ENCODE results near the gene HDAC7.

HDAC7 gene

DNA sequence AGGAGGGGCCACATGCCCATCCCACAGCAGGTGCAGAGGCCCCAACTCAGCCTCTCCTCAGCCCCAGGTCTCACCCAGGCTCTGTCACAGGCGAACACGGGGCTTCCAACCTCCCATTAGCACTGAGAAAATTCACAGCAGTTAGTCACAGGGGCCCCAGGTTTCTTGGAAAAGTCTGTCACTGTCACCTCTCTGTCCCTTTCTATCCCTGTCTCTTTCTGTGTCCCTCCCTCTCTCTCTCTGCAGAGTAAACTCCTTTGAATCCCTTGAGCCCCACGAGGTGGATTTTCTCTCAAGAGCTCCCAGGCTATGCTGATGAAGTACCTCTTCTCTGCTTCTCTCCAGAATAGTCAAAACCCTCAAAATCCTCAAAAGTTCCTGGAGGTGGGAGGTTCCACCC, 80.4 kb downstream of the HDAC7 start:
- TF ChIP-seq CREB1 (IDR thresholded peaks at IDR 0.05; ENCODE audit: low read depth): no peak
- TF ChIP-seq EP300 (IDR thresholded peaks at IDR 0.05; ENCODE audit: borderline replicate concordance): no peak
- TF ChIP-seq TAF1 (IDR thresholded peaks at IDR 0.05; ENCODE audit: low read depth): no peak
- TF ChIP-seq, protein P1, sequence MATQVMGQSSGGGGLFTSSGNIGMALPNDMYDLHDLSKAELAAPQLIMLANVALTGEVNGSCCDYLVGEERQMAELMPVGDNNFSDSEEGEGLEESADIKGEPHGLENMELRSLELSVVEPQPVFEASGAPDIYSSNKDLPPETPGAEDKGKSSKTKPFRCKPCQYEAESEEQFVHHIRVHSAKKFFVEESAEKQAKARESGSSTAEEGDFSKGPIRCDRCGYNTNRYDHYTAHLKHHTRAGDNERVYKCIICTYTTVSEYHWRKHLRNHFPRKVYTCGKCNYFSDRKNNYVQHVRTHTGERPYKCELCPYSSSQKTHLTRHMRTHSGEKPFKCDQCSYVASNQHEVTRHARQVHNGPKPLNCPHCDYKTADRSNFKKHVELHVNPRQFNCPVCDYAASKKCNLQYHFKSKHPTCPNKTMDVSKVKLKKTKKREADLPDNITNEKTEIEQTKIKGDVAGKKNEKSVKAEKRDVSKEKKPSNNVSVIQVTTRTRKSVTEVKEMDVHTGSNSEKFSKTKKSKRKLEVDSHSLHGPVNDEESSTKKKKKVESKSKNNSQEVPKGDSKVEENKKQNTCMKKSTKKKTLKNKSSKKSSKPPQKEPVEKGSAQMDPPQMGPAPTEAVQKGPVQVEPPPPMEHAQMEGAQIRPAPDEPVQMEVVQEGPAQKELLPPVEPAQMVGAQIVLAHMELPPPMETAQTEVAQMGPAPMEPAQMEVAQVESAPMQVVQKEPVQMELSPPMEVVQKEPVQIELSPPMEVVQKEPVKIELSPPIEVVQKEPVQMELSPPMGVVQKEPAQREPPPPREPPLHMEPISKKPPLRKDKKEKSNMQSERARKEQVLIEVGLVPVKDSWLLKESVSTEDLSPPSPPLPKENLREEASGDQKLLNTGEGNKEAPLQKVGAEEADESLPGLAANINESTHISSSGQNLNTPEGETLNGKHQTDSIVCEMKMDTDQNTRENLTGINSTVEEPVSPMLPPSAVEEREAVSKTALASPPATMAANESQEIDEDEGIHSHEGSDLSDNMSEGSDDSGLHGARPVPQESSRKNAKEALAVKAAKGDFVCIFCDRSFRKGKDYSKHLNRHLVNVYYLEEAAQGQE (IDR thresholded peaks at IDR 0.05; ENCODE audit: low read depth): no peak
- TF ChIP-seq CEBPB (IDR thresholded peaks at IDR 0.05): no peak
- TF ChIP-seq EGR1 (IDR thresholded peaks at IDR 0.05): no peak
- TF ChIP-seq YY1 (IDR thresholded peaks at IDR 0.05; ENCODE audit: low read depth): no peak
- no peak for TF ChIP-seq RAD21 (IDR thresholded peaks at IDR 0.05; ENCODE audit: low read depth)
- no peak for TF ChIP-seq FOXM1 (IDR thresholded peaks at IDR 0.05; ENCODE audit: borderline replicate concordance, low read depth)
- TF ChIP-seq, protein P2, sequence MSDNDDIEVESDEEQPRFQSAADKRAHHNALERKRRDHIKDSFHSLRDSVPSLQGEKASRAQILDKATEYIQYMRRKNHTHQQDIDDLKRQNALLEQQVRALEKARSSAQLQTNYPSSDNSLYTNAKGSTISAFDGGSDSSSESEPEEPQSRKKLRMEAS (IDR thresholded peaks at IDR 0.05): no peak
- TF ChIP-seq, protein P3, sequence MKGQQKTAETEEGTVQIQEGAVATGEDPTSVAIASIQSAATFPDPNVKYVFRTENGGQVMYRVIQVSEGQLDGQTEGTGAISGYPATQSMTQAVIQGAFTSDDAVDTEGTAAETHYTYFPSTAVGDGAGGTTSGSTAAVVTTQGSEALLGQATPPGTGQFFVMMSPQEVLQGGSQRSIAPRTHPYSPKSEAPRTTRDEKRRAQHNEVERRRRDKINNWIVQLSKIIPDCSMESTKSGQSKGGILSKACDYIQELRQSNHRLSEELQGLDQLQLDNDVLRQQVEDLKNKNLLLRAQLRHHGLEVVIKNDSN (IDR thresholded peaks at IDR 0.05): no peak
- TF ChIP-seq TCF12 (IDR thresholded peaks at IDR 0.05; ENCODE audit: low read depth): no peak
- no peak for TF ChIP-seq NFIC (IDR thresholded peaks at IDR 0.05)
- TF ChIP-seq TEAD4 (IDR thresholded peaks at IDR 0.05): no peak
- no peak for TF ChIP-seq ZBTB7A (IDR thresholded peaks at IDR 0.05; ENCODE audit: low read depth)

DNA sequence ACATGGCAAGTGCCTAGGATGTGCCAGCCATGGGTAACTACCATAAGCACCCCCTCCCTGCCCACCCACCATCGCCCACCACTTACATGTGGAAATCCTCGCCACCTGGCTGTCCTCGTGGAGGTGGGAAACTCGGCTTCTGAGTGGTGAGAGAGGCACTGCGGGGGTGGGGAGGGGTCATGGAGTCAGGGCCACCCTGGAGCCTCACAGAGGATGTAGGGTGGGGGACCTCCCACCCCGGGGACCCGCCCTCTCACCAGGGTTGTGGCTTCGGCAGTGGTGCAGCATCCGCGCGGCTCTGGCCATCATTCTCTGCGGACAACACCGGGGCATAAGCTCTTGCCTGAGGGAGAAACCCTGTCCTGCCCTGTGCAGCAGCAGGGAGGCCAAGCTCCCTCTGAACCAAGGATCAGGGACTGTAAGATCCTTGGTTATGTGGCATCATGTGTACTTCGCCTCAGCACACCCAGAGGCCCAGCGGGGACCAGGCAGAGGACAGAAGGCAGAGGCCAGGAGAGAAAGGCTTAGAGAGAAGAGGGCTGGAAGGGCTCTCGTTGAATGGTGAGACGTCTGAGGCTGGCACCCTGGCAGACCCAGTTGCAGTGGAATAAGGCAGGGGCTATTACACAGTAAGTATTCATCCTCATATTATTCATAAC, 81.6 kb downstream of the HDAC7 start:
- TF ChIP-seq TEAD4 (IDR thresholded peaks at IDR 0.05) (no peak), CEBPB (IDR thresholded peaks at IDR 0.05) (no peak), FOXM1 (IDR thresholded peaks at IDR 0.05; ENCODE audit: borderline replicate concordance, low read depth) (no peak), EP300 (IDR thresholded peaks at IDR 0.05; ENCODE audit: borderline replicate concordance) (no peak), NFIC (IDR thresholded peaks at IDR 0.05) (no peak)
- TF ChIP-seq, protein P2 (IDR thresholded peaks at IDR 0.05): no peak
- TF ChIP-seq, protein P3 (IDR thresholded peaks at IDR 0.05): no peak
- TF ChIP-seq, protein P1 (IDR thresholded peaks at IDR 0.05; ENCODE audit: low read depth): no peak

DNA sequence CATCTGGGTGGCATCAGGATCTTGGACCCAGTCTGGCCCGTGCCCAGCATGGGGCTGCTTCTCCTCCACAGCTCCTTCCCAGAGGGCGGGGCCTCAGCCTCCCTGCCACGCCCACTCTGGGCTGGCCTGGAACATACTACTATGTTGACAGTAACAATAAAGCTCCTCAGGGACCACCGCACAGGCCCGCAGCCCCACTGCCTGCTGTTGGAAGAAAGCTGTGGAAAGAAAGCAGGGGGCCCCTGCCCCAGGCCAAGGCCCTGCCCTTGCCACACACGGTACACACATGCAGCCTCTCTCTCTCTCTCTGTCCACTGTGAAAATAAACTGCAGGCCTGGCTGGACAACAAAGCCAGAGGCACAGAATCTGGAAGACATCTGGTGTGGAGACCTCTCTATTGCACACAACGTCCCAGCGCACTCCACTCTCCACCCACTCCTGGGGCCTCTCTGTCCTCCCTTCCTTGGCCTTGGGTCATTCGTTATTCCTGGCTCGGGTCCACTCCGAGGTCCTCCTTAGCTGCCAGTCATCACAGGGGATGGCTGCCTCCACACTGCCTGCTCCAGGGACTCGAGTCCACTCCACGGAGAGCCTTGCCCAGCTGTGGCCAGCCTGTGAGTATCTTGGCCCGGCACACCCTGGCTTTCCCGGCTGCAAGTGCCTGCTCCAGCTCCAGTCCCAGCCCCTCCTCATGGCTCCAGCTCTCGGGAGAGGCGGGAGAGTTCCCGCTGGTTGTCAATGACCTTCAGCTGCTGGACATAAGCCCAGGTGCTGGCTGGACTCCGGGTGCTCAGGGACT, 82.6 kb downstream of the HDAC7 start:
- no peak for TF ChIP-seq CREB1 (IDR thresholded peaks at IDR 0.05; ENCODE audit: low read depth)
- no peak for TF ChIP-seq CEBPB (IDR thresholded peaks at IDR 0.05)
- no peak for TF ChIP-seq EGR1 (IDR thresholded peaks at IDR 0.05)
- no peak for TF ChIP-seq ZBTB7A (IDR thresholded peaks at IDR 0.05; ENCODE audit: low read depth)
- TF ChIP-seq, protein P2 (IDR thresholded peaks at IDR 0.05): no peak
- TF ChIP-seq, protein P3 (IDR thresholded peaks at IDR 0.05): no peak
- TF ChIP-seq, protein P1 (IDR thresholded peaks at IDR 0.05; ENCODE audit: low read depth): no peak
- TF ChIP-seq EP300 (IDR thresholded peaks at IDR 0.05; ENCODE audit: borderline replicate concordance): no peak
- no peak for TF ChIP-seq TAF1 (IDR thresholded peaks at IDR 0.05; ENCODE audit: low read depth)
- TF ChIP-seq FOXM1 (IDR thresholded peaks at IDR 0.05; ENCODE audit: borderline replicate concordance, low read depth): no peak
- no peak for TF ChIP-seq TCF12 (IDR thresholded peaks at IDR 0.05; ENCODE audit: low read depth)
